Measurements from ENCODE around the gene FAM50A. TPM values are rescaled to one million over a fixed set of nuclear protein-coding genes. Genes with fewer than 3 reads are reported as not detected.

FAM50A gene
- total RNA-seq, 4 donors from 2014 or later, result 15.9 to 27.3 (median 19.6) TPM

- WGBS, 2 donors, result 72% methylated on average over 3 of the region's 85 CpGs; no CpG with 5 or more reads in 1 of the 2 donors
- peaks cover 0 to 20% (median 0%) of the 10 kb centered on the region in 3 donors for H3K4me1 ChIP-seq
- TF ChIP-seq POLR2A (IDR thresholded peaks at IDR 0.05) (peak in 2 of 4 donors; percentile 38 to 58), CTCF (IDR thresholded peaks at IDR 0.05) (no peak)
- DNase-seq, result peak; percentile 42
- no peaks in the 10 kb centered on the region for H3K27me3 ChIP-seq
- H3K36me3 ChIP-seq, result peaks cover 0 to 7% (median 0%) of the 10 kb centered on the region in 3 donors
- H3K9me3 ChIP-seq, result no peaks in the 10 kb centered on the region
- peak within 1 kb of the TSS; percentile 45 to 70 (median 53) for H3K4me3 ChIP-seq
- peak within 1 kb of the TSS; percentile 75 to 87 (median 82) for H3K27ac ChIP-seq
- intact Hi-C loops (cut with DNase I), result no loop called here
These were observed 35.0 kb downstream of the FAM50A start, which contains the start of gene LAGE3 for GRCh38 chrX:154478728-154479622. Gene LAGE3, minus strand, starts transcription at chrX:154479281. Its CDS starts 366 bp downstream, at chrX:154478915.

GRCh38 chrX:154481195-154481594, 37.3 kb downstream of the FAM50A start:
- intact Hi-C loops (cut with DNase I), result no loop called here

GRCh38 chrX:154481911-154482601, 38.1 kb downstream of the FAM50A start:
- 70 to 73% methylated on average over 2 to 13 of the region's 14 CpGs for WGBS, 2 donors
- intact Hi-C loops (cut with DNase I), result no loop called here
- Histone ChIP-seq H3K27ac (no peak overlapping the region), H3K4me3 (no peak overlapping the region), H3K4me1 (peaks cover 4 to 44% (median 11%) of the 10 kb centered on the region in 3 donors), H3K9me3 (no peaks in the 10 kb centered on the region), H3K36me3 (peaks cover 0 to 10% (median 0%) of the 10 kb centered on the region in 3 donors), H3K27me3 (no peaks in the 10 kb centered on the region)
- DNase-seq, result no peak
- TF ChIP-seq POLR2A (IDR thresholded peaks at IDR 0.05) (no peak), CTCF (IDR thresholded peaks at IDR 0.05) (no peak)

More at GRCh38 chrX:154481195-154481594, 37.3 kb downstream of the FAM50A start:
- TF ChIP-seq CTCF (IDR thresholded peaks at IDR 0.05) (no peak), POLR2A (IDR thresholded peaks at IDR 0.05) (no peak)
- peaks cover 4 to 40% (median 11%) of the 10 kb centered on the region in 3 donors for H3K4me1 ChIP-seq
- H3K36me3 ChIP-seq, result peaks cover 0 to 10% (median 0%) of the 10 kb centered on the region in 3 donors
- no peaks in the 10 kb centered on the region for H3K9me3 ChIP-seq
- DNase-seq, result no peak
- H3K4me3 ChIP-seq, result no peak overlapping the region
- no peaks in the 10 kb centered on the region for H3K27me3 ChIP-seq
- 80 to 85% methylated on average over 1 to 5 of the region's 5 CpGs for WGBS, 2 donors
- no peak overlapping the region for H3K27ac ChIP-seq

GRCh38 chrX:154482786-154483185, 38.8 kb downstream of the FAM50A start:
- Histone ChIP-seq H3K27me3 (no peaks in the 10 kb centered on the region), H3K4me3 (no peak overlapping the region), H3K36me3 (peaks cover 0 to 15% (median 0%) of the 10 kb centered on the region in 3 donors), H3K27ac (no peak overlapping the region), H3K4me1 (peaks cover 4 to 51% (median 11%) of the 10 kb centered on the region in 3 donors), H3K9me3 (no peaks in the 10 kb centered on the region)
- DNase-seq, result no peak
- 75 to 100% methylated on average over 1 to 3 of the region's 7 CpGs for WGBS, 2 donors
- TF ChIP-seq POLR2A (IDR thresholded peaks at IDR 0.05) (no peak), CTCF (IDR thresholded peaks at IDR 0.05) (no peak)
- intact Hi-C loops (cut with DNase I), result no loop called here

Data from esophagus squamous epithelium (tissue), 5 donors.